ENCODE measurements around the gene ZNF394. TPM values are rescaled to one million over a fixed set of nuclear protein-coding genes. Genes with fewer than 3 reads are reported as not detected.

The ZNF394 gene
- polyA plus RNA-seq, 1 donor (not counting 4 experiments of a cell fraction or from before 2014, with no cell fraction given), result 10.1 TPM

GRCh38 chr7:99490878-99491277 lies 9.2 kb downstream of the ZNF394 start:
- Histone ChIP-seq H3K36me3 (ENCODE audit: control insufficient read depth in 2 of 2, extremely low read depth in 1 of 2, insufficient read depth in 2 of 2, low read length in 2 of 2) (peaks cover 14 to 23% of the 10 kb centered on the region in 2 experiments), H4K20me1 (ENCODE audit: control insufficient read depth, extremely low read depth, insufficient read depth, low read length) (no peaks in the 10 kb centered on the region), H3K4me1 (ENCODE audit: control insufficient read depth, extremely low read depth, insufficient read depth, low read length) (no peaks in the 10 kb centered on the region), H3K9me3 (ENCODE audit: control insufficient read depth, low read depth, low read length) (peaks cover 9% of the 10 kb centered on the region), H3K9me1 (ENCODE audit: control insufficient read depth, extremely low read depth, insufficient read depth, low read length) (no peaks in the 10 kb centered on the region), H3K4me2 (ENCODE audit: control insufficient read depth, extremely low read depth, insufficient read depth, low read depth, low read length) (no peak overlapping the region), H3K27ac (ENCODE audit: control insufficient read depth, insufficient read depth, low read length) (no peak overlapping the region), H3K27me3 (ENCODE audit: control insufficient read depth, extremely low read depth, insufficient read depth, low read length) (no peaks in the 10 kb centered on the region), H3K9ac (ENCODE audit: control insufficient read depth, extremely low read depth, insufficient read depth, low read length) (no peak overlapping the region), H3K4me3 (ENCODE audit: control insufficient read depth in 2 of 3, extremely low read depth in 1 of 3, insufficient read depth in 2 of 3, low read depth in 1 of 3, low read length in 3 of 3) (no peak overlapping the region), H3K79me2 (ENCODE audit: control insufficient read depth, insufficient read depth, low read length) (peaks cover 13% of the 10 kb centered on the region), H2AFZ (ENCODE audit: control insufficient read depth, low read length) (no peak overlapping the region)
- no peak for FAIRE-seq
- dilution Hi-C loops (cut with MboI; ENCODE audit: extremely low pct_ligation_motif_present, low sequenced_read_pairs), result no loop called here
- TF ChIP-seq EZH2 (IDR thresholded peaks at IDR 0.05; ENCODE audit: low read length), result no peak
- TF ChIP-seq, protein P1, sequence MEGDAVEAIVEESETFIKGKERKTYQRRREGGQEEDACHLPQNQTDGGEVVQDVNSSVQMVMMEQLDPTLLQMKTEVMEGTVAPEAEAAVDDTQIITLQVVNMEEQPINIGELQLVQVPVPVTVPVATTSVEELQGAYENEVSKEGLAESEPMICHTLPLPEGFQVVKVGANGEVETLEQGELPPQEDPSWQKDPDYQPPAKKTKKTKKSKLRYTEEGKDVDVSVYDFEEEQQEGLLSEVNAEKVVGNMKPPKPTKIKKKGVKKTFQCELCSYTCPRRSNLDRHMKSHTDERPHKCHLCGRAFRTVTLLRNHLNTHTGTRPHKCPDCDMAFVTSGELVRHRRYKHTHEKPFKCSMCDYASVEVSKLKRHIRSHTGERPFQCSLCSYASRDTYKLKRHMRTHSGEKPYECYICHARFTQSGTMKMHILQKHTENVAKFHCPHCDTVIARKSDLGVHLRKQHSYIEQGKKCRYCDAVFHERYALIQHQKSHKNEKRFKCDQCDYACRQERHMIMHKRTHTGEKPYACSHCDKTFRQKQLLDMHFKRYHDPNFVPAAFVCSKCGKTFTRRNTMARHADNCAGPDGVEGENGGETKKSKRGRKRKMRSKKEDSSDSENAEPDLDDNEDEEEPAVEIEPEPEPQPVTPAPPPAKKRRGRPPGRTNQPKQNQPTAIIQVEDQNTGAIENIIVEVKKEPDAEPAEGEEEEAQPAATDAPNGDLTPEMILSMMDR (optimal IDR thresholded peaks at IDR 0.05 in 1 of 3, IDR thresholded peaks at IDR 0.05 in 1 of 3, conservative IDR thresholded peaks at IDR 0.05 in 1 of 3; ENCODE audit: extremely low read depth in 1 of 3, insufficient read depth in 2 of 3, low read length in 3 of 3), result no peak
- DNase-seq (ENCODE audit: low read depth, low spot score), result no peak

- DNase-seq (ENCODE audit: low read depth, low spot score) (no peak), FAIRE-seq (no peak)
- no peak for TF ChIP-seq EZH2 (IDR thresholded peaks at IDR 0.05; ENCODE audit: low read length)
- TF ChIP-seq, protein P1 (optimal IDR thresholded peaks at IDR 0.05 in 1 of 3, IDR thresholded peaks at IDR 0.05 in 1 of 3, conservative IDR thresholded peaks at IDR 0.05 in 1 of 3; ENCODE audit: extremely low read depth in 1 of 3, insufficient read depth in 2 of 3, low read length in 3 of 3), result no peak
- Histone ChIP-seq H3K4me3 (ENCODE audit: control insufficient read depth in 2 of 3, extremely low read depth in 1 of 3, insufficient read depth in 2 of 3, low read depth in 1 of 3, low read length in 3 of 3) (no peak overlapping the region), H4K20me1 (ENCODE audit: control insufficient read depth, extremely low read depth, insufficient read depth, low read length) (no peaks in the 10 kb centered on the region), H3K9ac (ENCODE audit: control insufficient read depth, extremely low read depth, insufficient read depth, low read length) (no peak overlapping the region), H3K79me2 (ENCODE audit: control insufficient read depth, insufficient read depth, low read length) (peaks cover 6% of the 10 kb centered on the region), H3K27ac (ENCODE audit: control insufficient read depth, insufficient read depth, low read length) (no peak overlapping the region), H3K36me3 (ENCODE audit: control insufficient read depth in 2 of 2, extremely low read depth in 1 of 2, insufficient read depth in 2 of 2, low read length in 2 of 2) (peaks cover 12 to 22% of the 10 kb centered on the region in 2 experiments), H3K4me2 (ENCODE audit: control insufficient read depth, extremely low read depth, insufficient read depth, low read depth, low read length) (no peak overlapping the region), H3K9me3 (ENCODE audit: control insufficient read depth, low read depth, low read length) (peaks cover 8% of the 10 kb centered on the region), H3K4me1 (ENCODE audit: control insufficient read depth, extremely low read depth, insufficient read depth, low read length) (peaks cover 11% of the 10 kb centered on the region), H3K27me3 (ENCODE audit: control insufficient read depth, extremely low read depth, insufficient read depth, low read length) (no peaks in the 10 kb centered on the region), H3K9me1 (ENCODE audit: control insufficient read depth, extremely low read depth, insufficient read depth, low read length) (no peaks in the 10 kb centered on the region), H2AFZ (ENCODE audit: control insufficient read depth, low read length) (no peak overlapping the region)
- dilution Hi-C loops (cut with MboI; ENCODE audit: extremely low pct_ligation_motif_present, low sequenced_read_pairs), result no loop called here
Observed at GRCh38 chr7:99489235-99489634, 10.8 kb downstream of the ZNF394 start.
